HEK293 (cell line): ENCODE measurements around the gene SKIC3.

ENCODE experiments used
- CTCF ChIA-PET: fragments of 350-600 bp; formaldehyde crosslinking; extraction: SDS; loops from one replicate; lab custom pipeline; 2021; ENCODE audit warnings: antibody characterized with exemption; lab: Yijun Ruan, JAX
- POLR2A ChIA-PET: fragments of 300-600 bp; formaldehyde crosslinking; extraction: SDS; loops from one replicate; lab custom pipeline; 2020; ENCODE audit warnings: antibody characterized with exemption, inconsistent platforms; lab: Yijun Ruan, JAX
- H3K27ac ChIP-seq: fragments of 200-500 bp; sonication (Bioruptor generic); 2 replicates; pipeline ENCODE4 v1.5.1; 2014; ENCODE audit warnings: low read depth, low read length, control low read depth, inconsistent platforms; ENCODE audit errors: extremely low read depth
- H3K36me3 ChIP-seq, 2 experiments: fragments of 200-500 bp in 1 of 2; sonication (Bioruptor generic) in 1 of 2; 1 replicate in 1 of 2; 2 replicates in 1 of 2; pipeline ENCODE4 v1.5.1; 2014 to 2017; ENCODE audit warnings: inconsistent platforms in 2 of 2, low read length in 2 of 2; ENCODE audit not compliant: control insufficient read depth in 2 of 2, insufficient read depth in 1 of 2
- H3K4me1 ChIP-seq: fragments of 200-500 bp; sonication (Bioruptor generic); 2 replicates; pipeline ENCODE4 v1.5.1; 2014; ENCODE audit warnings: mild to moderate bottlenecking, low read length, inconsistent platforms; ENCODE audit not compliant: control insufficient read depth, insufficient read depth
- H3K4me3 ChIP-seq: 2 replicates; pipeline ENCODE4 v1.5.1; 2011; ENCODE audit warnings: low read depth, mild to moderate bottlenecking, control low read depth, low read length, moderate library complexity
- H3K9me3 ChIP-seq: fragments of 200-500 bp; sonication (Bioruptor generic); 2 replicates; pipeline ENCODE4 v1.5.1; 2014; ENCODE audit warnings: low read depth, low read length, inconsistent platforms; ENCODE audit not compliant: control insufficient read depth, insufficient read depth
- GLI2 ChIP-seq: fragments of 450-650 bp; formaldehyde crosslinking; IDR thresholded peaks from 2 replicates; pipeline ENCODE4; 2017; ENCODE audit warnings: missing biosample characterization, missing genetic modification characterization, low read depth, borderline replicate concordance
- GLIS1 ChIP-seq: fragments of 450-650 bp; formaldehyde crosslinking; IDR thresholded peaks from 2 replicates; pipeline ENCODE4 v1.5.1; 2016; ENCODE audit warnings: missing biosample characterization, missing genetic modification characterization
- KLF7 ChIP-seq: fragments of 450-650 bp; formaldehyde crosslinking; IDR thresholded peaks from 2 replicates; pipeline ENCODE4 v1.5.1; 2016; ENCODE audit warnings: missing biosample characterization, missing genetic modification characterization, borderline replicate concordance
- ZBTB48 ChIP-seq: fragments of 450-650 bp; formaldehyde crosslinking; IDR thresholded peaks from 2 replicates; pipeline ENCODE4 v1.5.1; 2016; ENCODE audit warnings: missing biosample characterization, missing genetic modification characterization
- ZFP37 ChIP-seq: fragments of 450-650 bp; formaldehyde crosslinking; IDR thresholded peaks from 2 replicates; pipeline ENCODE4 v1.5.1; 2016; ENCODE audit warnings: missing biosample characterization, missing genetic modification characterization
- ZIC2 ChIP-seq: fragments of 450-650 bp; formaldehyde crosslinking; IDR thresholded peaks from 2 replicates; pipeline ENCODE4 v1.5.1; 2016; ENCODE audit warnings: missing biosample characterization, missing genetic modification characterization
- ZNF138 ChIP-seq: fragments of 450-650 bp; formaldehyde crosslinking; IDR thresholded peaks from 2 replicates; pipeline ENCODE4 v1.5.1; 2016; ENCODE audit warnings: missing biosample characterization, missing genetic modification characterization, borderline replicate concordance
- ZNF169 ChIP-seq: fragments of 450-650 bp; formaldehyde crosslinking; IDR thresholded peaks from 2 replicates; pipeline ENCODE4 v1.5.1; 2016; ENCODE audit warnings: missing biosample characterization, missing genetic modification characterization
- ZNF19 ChIP-seq: fragments of 450-650 bp; formaldehyde crosslinking; IDR thresholded peaks from 2 replicates; pipeline ENCODE4; 2016; ENCODE audit warnings: missing biosample characterization, missing genetic modification characterization, low read depth
- ZNF221 ChIP-seq: fragments of 450-650 bp; formaldehyde crosslinking; IDR thresholded peaks from 2 replicates; pipeline ENCODE4 v1.5.1; 2017; ENCODE audit warnings: missing biosample characterization, missing genetic modification characterization, borderline replicate concordance
- ZNF571 ChIP-seq: fragments of 450-650 bp; formaldehyde crosslinking; IDR thresholded peaks from 2 replicates; pipeline ENCODE4 v1.5.0; 2017; ENCODE audit warnings: missing biosample characterization, missing genetic modification characterization
- ZNF677 ChIP-seq: fragments of 450-650 bp; IDR thresholded peaks from 2 replicates; pipeline ENCODE4 v1.5.0; 2018; ENCODE audit warnings: missing biosample characterization, mild to moderate bottlenecking, missing genetic modification characterization, moderate library complexity
- ZNF791 ChIP-seq: fragments of 450-650 bp; formaldehyde crosslinking; IDR thresholded peaks from 2 replicates; pipeline ENCODE4 v1.5.1; 2016; ENCODE audit warnings: missing biosample characterization, missing genetic modification characterization
- ZNF830 ChIP-seq: fragments of 450-650 bp; IDR thresholded peaks from 2 replicates; pipeline ENCODE4 v1.5.0; 2018; ENCODE audit warnings: missing biosample characterization, missing genetic modification characterization, low read depth, mild to moderate bottlenecking, moderate library complexity
- ZSCAN30 ChIP-seq: fragments of 450-650 bp; IDR thresholded peaks from 2 replicates; pipeline ENCODE4 v1.5.1; 2018; ENCODE audit warnings: missing biosample characterization, mild to moderate bottlenecking, missing genetic modification characterization, moderate library complexity
- TF ChIP-seq, protein P1 (sequence below): fragments of 450-650 bp; formaldehyde crosslinking; IDR thresholded peaks from 2 replicates; pipeline ENCODE4 v1.5.1; 2016; ENCODE audit warnings: missing biosample characterization, missing genetic modification characterization, low read depth
- TF ChIP-seq, protein P2 (sequence below): fragments of 450-650 bp; formaldehyde crosslinking; IDR thresholded peaks from 2 replicates; pipeline ENCODE4 v1.5.1; 2017; ENCODE audit warnings: missing biosample characterization, mild to moderate bottlenecking, missing genetic modification characterization, moderate library complexity
- TF ChIP-seq, protein P3 (sequence below): fragments of 450-650 bp; formaldehyde crosslinking; IDR thresholded peaks from 2 replicates; pipeline ENCODE4 v1.5.1; 2017; ENCODE audit warnings: missing biosample characterization, missing genetic modification characterization
- TF ChIP-seq, protein P4 (sequence below): fragments of 450-650 bp; formaldehyde crosslinking; IDR thresholded peaks from 2 replicates; pipeline ENCODE4 v1.5.1; 2017; ENCODE audit warnings: missing biosample characterization, missing genetic modification characterization
- TF ChIP-seq, protein P5 (sequence below): fragments of 450-650 bp; formaldehyde crosslinking; IDR thresholded peaks from 2 replicates; pipeline ENCODE4 v1.5.1; 2016; ENCODE audit warnings: missing biosample characterization, missing genetic modification characterization
- TF ChIP-seq, protein P6 (sequence below): fragments of 450-650 bp; formaldehyde crosslinking; IDR thresholded peaks from 2 replicates; pipeline ENCODE4 v1.5.1; 2016; ENCODE audit warnings: missing biosample characterization, missing genetic modification characterization

The SKIC3 gene

DNA sequence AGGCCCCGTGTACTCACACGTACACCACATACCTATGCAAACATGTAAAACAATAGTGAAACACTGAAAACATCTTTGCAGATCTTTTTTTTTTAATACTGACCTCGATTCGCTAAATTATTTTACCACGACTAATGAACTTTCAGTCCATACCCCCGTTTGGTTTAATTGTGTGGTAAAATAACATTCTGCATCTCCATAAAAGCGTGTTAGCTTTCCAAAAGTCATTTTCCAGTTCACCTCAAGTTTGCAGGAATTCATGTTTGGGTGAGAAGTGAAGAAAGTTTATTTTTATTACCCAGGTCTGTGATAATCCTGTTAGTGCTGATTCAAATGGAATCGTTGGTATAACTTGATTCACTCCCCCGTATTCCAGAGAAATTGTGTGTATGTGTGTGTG, 776 bp upstream of the SKIC3 start (continued):
- no peak for TF ChIP-seq ZNF571 (tag by site-specific recombination)
- no peak for TF ChIP-seq ZNF19 (tag by site-specific recombination)
- TF ChIP-seq ZFP37 (tag by site-specific recombination) = 0 out of 2 replicates have a peak, but pooled peaks have one; percentile 9
- no peak for TF ChIP-seq ZNF830
- no peak for TF ChIP-seq ZNF169 (tag by site-specific recombination)
- TF ChIP-seq, protein P1, sequence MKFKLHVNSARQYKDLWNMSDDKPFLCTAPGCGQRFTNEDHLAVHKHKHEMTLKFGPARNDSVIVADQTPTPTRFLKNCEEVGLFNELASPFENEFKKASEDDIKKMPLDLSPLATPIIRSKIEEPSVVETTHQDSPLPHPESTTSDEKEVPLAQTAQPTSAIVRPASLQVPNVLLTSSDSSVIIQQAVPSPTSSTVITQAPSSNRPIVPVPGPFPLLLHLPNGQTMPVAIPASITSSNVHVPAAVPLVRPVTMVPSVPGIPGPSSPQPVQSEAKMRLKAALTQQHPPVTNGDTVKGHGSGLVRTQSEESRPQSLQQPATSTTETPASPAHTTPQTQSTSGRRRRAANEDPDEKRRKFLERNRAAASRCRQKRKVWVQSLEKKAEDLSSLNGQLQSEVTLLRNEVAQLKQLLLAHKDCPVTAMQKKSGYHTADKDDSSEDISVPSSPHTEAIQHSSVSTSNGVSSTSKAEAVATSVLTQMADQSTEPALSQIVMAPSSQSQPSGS = no peak
- TF ChIP-seq, protein P2, sequence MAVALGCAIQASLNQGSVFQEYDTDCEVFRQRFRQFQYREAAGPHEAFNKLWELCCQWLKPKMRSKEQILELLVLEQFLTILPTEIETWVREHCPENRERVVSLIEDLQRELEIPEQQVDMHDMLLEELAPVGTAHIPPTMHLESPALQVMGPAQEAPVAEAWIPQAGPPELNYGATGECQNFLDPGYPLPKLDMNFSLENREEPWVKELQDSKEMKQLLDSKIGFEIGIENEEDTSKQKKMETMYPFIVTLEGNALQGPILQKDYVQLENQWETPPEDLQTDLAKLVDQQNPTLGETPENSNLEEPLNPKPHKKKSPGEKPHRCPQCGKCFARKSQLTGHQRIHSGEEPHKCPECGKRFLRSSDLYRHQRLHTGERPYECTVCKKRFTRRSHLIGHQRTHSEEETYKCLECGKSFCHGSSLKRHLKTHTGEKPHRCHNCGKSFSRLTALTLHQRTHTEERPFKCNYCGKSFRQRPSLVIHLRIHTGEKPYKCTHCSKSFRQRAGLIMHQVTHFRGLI = no peak
- TF ChIP-seq ZNF791 (tag by site-specific recombination) = no peak

DNA sequence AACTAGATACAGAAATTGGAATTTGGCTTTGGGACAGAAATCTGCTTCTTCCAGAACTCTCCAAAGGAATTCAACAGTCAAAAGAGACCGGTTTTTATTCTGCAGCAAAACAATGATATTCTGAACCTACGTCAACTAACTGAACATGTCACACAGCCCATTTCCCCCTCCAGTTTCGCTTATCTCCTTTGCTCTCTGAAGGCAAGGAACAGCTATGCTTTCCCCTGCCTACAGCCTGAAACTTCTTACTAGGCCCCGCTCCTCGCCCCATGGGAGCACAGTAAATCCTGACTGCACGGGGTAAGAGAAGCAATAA, 488 bp downstream of the SKIC3 start:
- peaks cover 2% of the 10 kb centered on the region; the same call in 1 of the 2 replicates for H3K4me1 ChIP-seq
- ChIA-PET CTCF (interaction anchor here (0.6 kb wide), 1 partner anchor 224 kb away, joined by 3 read pairs; no protein-coding TSS in a partner anchor), POLR2A (interaction anchor here (0.6 to 1.2 kb wide), 4 partner anchors 11 to 376 kb away, joined by 3 to 8 read pairs (median 4); partner anchors contain the start of gene RFESD)
- peak overlapping the region; percentile 87 for H3K27ac ChIP-seq
- H3K9me3 ChIP-seq = no peaks in the 10 kb centered on the region
- TF ChIP-seq KLF7 (tag by site-specific recombination) (no peak), ZNF677 (no peak), ZFP37 (tag by site-specific recombination) (0 out of 2 replicates have a peak, but pooled peaks have one; percentile 14), GLI2 (no peak), ZNF138 (tag by site-specific recombination) (no peak), ZSCAN30 (tag by site-specific recombination) (no peak), ZBTB48 (tag by site-specific recombination) (no peak), ZNF221 (tag by site-specific recombination) (no peak), ZIC2 (tag by site-specific recombination) (peak; percentile 44; the same call in 1 of the 2 replicates), GLIS1 (tag by site-specific recombination) (peak; percentile 94; the same call in 1 of the 2 replicates)
- TF ChIP-seq, protein P3, sequence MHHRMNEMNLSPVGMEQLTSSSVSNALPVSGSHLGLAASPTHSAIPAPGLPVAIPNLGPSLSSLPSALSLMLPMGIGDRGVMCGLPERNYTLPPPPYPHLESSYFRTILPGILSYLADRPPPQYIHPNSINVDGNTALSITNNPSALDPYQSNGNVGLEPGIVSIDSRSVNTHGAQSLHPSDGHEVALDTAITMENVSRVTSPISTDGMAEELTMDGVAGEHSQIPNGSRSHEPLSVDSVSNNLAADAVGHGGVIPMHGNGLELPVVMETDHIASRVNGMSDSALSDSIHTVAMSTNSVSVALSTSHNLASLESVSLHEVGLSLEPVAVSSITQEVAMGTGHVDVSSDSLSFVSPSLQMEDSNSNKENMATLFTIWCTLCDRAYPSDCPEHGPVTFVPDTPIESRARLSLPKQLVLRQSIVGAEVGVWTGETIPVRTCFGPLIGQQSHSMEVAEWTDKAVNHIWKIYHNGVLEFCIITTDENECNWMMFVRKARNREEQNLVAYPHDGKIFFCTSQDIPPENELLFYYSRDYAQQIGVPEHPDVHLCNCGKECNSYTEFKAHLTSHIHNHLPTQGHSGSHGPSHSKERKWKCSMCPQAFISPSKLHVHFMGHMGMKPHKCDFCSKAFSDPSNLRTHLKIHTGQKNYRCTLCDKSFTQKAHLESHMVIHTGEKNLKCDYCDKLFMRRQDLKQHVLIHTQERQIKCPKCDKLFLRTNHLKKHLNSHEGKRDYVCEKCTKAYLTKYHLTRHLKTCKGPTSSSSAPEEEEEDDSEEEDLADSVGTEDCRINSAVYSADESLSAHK (tag by site-specific recombination) = no peak
- TF ChIP-seq, protein P4, sequence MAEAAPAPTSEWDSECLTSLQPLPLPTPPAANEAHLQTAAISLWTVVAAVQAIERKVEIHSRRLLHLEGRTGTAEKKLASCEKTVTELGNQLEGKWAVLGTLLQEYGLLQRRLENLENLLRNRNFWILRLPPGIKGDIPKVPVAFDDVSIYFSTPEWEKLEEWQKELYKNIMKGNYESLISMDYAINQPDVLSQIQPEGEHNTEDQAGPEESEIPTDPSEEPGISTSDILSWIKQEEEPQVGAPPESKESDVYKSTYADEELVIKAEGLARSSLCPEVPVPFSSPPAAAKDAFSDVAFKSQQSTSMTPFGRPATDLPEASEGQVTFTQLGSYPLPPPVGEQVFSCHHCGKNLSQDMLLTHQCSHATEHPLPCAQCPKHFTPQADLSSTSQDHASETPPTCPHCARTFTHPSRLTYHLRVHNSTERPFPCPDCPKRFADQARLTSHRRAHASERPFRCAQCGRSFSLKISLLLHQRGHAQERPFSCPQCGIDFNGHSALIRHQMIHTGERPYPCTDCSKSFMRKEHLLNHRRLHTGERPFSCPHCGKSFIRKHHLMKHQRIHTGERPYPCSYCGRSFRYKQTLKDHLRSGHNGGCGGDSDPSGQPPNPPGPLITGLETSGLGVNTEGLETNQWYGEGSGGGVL (tag by site-specific recombination) = peak; percentile 54
- TF ChIP-seq, protein P5, sequence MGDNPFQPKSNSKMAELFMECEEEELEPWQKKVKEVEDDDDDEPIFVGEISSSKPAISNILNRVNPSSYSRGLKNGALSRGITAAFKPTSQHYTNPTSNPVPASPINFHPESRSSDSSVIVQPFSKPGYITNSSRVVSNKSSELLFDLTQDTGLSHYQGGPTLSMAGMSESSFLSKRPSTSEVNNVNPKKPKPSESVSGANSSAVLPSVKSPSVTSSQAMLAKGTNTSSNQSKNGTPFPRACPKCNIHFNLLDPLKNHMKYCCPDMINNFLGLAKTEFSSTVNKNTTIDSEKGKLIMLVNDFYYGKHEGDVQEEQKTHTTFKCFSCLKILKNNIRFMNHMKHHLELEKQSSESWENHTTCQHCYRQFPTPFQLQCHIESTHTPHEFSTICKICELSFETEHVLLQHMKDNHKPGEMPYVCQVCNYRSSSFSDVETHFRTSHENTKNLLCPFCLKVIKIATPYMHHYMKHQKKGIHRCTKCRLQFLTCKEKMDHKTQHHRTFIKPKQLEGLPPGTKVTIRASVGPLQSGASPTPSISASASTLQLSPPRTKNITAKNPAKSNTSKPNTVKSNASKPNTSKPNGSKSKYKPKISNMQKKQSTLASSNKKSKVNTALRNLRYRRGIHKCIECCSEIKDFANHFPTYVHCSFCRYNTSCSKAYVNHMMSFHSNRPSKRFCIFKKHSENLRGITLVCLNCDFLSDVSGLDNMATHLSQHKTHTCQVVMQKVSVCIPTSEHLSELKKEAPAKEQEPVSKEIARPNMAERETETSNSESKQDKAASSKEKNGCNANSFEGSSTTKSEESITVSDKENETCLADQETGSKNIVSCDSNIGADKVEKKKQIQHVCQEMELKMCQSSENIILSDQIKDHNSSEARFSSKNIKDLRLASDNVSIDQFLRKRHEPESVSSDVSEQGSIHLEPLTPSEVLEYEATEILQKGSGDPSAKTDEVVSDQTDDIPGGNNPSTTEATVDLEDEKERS (tag by site-specific recombination) = no peak
- TF ChIP-seq, protein P6, sequence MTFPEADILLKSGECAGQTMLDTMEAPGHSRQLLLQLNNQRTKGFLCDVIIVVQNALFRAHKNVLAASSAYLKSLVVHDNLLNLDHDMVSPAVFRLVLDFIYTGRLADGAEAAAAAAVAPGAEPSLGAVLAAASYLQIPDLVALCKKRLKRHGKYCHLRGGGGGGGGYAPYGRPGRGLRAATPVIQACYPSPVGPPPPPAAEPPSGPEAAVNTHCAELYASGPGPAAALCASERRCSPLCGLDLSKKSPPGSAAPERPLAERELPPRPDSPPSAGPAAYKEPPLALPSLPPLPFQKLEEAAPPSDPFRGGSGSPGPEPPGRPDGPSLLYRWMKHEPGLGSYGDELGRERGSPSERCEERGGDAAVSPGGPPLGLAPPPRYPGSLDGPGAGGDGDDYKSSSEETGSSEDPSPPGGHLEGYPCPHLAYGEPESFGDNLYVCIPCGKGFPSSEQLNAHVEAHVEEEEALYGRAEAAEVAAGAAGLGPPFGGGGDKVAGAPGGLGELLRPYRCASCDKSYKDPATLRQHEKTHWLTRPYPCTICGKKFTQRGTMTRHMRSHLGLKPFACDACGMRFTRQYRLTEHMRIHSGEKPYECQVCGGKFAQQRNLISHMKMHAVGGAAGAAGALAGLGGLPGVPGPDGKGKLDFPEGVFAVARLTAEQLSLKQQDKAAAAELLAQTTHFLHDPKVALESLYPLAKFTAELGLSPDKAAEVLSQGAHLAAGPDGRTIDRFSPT = no peak
- H3K36me3 ChIP-seq = peaks cover 11 to 21% of the 10 kb centered on the region in 2 experiments
- H3K4me3 ChIP-seq = peak overlapping the region; percentile 89
